GM21825 (cell line): ENCODE data around the gene NUP98.
A peak's percentile ranks its signal among the peaks of the same experiment; 100 is the strongest.

Source experiments
- ATAC-seq: cut with Tn5 transposase; IDR thresholded peaks from one replicate; pipeline ENCODE4 v1.9.1; 2021; ENCODE audit warnings: mild to moderate bottlenecking, moderate library complexity; ENCODE audit not compliant: unreplicated experiment

NUP98 gene

GRCh38 chr11:3797329-3798090, at the start of gene NUP98:
NUP98 (minus strand) TSS chr11:3797554; CDS start chr11:3782117, 15,437 bp downstream.
- peak; percentile 90 for ATAC-seq

GRCh38 chr11:3845670-3846069, 48.3 kb upstream of the NUP98 start:
- no peak for ATAC-seq

DNA sequence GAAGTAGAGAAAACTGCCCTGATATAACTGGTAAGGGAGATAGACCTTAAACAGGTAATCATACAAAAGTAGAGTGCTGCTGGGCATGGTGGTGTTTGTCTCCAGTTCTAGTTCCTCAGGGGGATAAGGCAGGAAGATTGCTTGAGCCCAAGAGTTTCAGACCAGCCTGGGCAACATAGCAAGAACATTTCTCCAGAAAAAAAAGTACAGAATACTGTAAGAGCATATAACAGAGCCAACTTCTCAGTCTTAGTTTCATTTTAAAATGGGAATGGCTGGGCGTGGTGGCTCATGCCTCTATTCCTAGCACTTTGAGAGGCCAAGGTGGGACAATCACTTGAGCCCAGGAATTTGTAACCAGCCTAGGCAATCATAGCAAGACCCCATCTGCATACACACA, 47.9 kb upstream of the NUP98 start:
- no peak for ATAC-seq

DNA sequence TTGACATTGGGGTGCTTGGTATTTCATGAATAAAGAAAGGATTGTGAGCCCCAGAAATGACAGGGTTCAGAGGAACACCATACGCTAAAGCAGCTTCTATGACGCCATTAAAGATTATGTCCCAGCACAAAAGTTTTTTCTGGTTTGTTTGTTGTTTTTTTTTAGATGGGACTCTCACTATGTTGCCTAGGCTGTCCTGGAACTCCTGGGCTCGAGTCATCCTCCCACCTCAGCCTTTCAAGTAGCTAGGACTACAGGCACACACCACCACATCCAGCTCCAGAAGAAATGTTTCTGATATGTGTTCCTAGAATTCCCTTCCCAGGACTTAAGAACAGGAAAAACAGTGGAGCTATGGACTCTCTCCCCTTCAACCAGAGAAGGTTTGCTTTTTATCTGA, 46.0 kb upstream of the NUP98 start:
- ATAC-seq: no peak

- ATAC-seq: peak; percentile 46
Observed at GRCh38 chr11:3841426-3842350, 44.3 kb upstream of the NUP98 start.

DNA sequence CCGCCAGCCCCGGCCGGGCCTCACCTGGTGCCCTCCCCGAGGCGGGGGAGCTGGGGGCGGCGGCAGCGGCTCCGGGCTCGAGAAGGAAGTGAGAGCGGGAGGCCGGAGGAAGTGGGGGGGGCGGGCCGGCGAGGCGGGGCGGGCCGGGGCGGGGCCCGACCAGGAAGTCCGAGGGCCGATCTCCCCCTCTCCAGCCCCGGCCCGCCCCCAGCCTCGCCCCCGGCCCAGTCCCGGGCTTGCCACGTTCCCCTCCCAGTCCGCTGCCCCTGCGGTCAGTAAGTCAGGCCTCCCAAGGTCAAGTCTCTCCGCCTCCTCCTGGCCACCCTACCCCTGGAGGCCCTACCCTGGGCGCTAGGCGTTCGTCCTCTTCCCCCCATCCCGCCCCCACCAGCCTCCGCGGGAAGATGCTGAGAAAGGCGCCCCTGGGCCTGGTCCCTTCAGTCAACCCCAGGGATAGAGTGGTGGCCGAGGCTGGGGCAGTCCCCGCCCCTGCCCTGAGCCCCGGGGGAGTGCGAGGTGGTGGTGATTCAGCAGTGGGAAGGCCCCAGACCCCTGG, 43.6 kb upstream of the NUP98 start, which contains the start of gene RHOG:
RHOG (minus strand) TSS at position 90 of the 556 bp plus-strand sequence. CDS start 12,821 bp downstream, outside the sequence.
- ATAC-seq: peak; percentile 53

DNA sequence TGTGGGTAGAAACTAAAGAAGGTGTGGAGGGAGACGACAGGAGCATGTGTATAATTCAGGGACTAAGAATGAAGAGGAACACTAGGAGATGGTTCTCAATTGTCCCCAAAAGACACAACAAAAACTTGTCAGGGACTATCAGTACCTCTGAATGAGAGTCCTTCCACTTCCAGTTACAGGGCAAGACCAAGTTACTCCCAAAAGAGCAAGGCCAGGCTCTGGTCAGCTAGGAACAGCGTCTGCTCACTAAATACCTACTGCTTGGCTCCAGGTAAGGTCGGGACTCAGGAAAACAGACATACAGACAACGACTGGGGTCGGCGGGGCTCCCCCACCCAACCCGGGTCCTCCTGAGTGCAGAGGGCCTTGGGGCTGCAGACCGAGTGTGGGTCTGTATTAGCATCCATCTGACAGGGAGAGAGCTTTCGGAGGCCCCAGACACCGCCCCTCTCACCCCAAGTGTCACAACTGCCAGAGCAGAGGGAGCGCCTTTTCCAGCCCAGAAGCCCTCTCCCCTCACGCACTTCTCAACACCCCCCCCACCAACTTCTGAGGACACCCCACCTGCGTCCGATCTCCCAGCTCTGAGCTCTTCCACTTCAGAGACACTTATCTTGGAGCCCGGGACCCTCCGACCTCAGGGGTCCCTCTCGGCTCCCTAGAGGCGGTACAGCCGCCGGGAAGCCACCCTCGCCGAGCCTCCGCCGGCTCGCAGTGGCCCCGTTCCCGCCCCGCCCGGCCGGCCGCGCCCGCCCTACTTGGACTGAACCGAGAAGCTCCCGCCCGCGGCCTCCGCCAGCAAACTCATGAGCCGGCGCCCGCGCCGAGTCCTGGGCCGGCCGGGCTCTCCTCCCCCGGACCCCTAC, 42.9 kb upstream of the NUP98 start:
- no peak for ATAC-seq

DNA sequence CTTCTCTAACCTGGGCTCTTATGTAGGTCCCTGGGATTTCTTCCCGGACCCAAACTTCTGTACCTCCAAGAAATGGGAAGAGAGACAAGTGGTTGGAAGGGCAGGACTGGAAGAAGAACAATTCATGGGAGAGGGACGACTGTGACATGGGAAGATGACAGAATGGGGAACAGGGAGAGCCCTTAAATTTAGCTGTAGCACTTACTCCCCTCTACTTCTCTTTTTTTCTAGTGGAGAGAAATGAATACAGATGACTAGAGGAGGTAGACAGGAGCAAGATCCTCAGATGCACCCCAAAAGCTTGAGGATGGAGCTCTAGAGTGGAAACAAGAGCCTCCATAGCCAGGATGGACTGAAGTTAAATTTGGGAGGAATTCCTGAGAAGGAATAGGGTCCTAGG, 41.1 kb upstream of the NUP98 start:
- no peak for ATAC-seq

DNA sequence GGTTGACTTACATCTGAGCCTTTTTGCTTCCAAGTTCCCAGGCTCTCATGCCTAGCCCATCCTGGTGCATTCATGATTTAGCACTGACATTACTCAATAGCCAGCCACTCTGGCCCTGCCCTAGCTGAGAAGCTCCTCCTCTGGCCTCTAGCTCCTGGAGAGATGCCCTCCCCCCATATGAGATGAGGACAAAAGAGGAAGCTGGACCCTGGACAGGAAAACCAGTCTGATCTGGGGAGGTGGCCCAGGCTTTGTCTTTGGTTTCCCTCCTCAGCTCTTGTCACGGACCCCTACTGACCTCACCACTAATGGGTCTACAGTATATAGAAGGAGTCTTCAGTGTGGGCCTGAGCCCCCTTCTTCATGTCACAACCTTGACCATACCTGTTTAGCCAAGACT, 40.4 kb upstream of the NUP98 start:
- ATAC-seq: no peak

- no peak for ATAC-seq
Observed at GRCh38 chr11:3836903-3837302, 39.5 kb upstream of the NUP98 start.

DNA sequence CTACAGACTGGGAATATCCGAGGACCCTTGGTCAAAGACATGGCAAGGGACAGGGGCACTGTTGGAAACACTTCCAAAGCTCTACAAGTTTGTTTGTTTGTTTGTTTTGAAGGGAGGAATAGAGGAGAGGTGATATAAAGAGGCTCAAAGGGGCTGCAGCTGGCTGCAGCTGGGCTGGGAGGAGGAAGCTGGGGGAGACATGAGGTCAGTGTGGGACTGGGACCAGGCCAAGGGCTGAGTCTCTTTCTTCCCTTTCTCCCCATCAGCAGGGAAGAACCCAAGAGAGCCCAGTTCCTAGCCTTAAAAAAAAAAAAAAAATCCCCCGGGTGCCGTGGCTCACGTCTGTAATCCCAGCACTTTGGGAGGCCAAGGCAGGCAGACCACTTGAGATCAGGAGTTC, 38.4 kb upstream of the NUP98 start:
- no peak for ATAC-seq

- no peak for ATAC-seq
Observed at GRCh38 chr11:3834664-3835461, 37.5 kb upstream of the NUP98 start.

DNA sequence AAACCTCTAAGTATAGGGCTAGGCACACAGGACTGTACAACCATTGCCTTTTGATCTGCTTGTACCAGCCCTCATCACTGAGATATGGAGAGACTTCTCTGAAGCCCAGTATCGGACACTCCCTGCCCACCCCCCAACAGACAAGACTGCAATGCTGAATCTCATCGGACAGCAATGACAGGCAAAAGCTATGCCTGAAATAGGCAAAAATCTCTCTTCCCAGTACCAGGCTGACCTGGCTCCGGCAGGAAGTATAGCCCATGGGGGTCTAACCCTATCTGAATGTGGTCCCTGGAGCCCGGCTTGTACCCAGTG, 37.0 kb upstream of the NUP98 start:
- ATAC-seq: no peak

- ATAC-seq: no peak
Observed at GRCh38 chr11:3833449-3833848, 36.1 kb upstream of the NUP98 start.

DNA sequence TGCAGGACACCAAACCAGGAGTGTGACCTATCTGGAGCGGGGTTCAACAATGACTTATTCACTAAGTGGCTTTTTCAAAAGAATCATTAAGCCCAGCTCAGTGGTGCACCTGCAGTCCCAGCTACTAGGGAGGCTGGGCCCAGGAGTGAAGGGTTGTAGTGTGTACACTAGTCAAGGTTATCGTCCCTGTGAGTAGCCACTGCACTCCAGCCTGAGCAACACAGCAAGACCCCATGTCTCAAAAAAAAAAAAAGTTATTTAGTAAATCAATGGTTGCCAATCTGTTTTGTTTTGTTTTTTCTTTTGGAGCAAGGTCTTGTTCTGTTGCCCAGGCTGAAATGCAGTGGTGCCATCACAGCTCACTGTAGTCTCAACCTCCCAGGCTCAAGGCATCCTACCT, 35.5 kb upstream of the NUP98 start:
- ATAC-seq: no peak

DNA sequence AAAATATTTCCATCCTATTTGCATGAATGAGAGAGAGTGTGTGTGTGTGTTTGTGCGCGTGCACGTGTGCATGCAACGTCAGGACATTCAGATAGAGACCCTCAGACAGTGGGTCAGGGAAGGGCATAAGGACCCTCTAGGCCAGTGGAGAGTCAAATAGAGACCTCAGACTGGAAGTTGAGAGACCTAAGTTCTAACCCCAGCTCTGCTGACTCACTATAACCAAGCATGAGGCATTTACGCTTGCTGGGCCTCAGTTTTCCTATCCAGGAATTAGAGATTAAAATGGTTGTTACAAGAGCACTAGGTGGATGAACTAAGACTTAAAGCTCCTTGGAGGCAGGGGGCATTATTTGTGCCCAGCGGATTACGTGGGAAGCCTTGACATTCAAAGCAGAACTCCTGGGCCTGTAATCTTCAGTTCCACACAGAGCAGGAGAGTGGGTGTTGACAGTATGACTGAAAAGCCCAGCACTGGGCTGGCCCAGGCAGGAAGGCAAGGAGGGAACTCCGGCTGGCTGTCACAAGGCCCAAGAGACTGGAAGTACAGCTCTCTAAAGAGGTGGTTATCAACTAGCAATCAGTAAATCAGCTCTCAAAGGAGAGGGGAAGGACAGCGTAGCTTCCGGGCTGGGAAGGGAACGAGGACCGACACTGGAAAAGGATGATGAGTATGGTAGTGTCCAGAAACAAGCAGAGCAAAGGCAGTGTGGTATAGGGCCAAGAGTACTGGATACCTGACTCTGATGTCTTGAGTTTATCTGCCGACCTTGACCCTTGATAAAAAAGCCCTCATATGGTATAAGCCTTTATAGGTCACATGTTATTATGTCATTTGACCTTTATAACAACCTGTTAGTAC, 34.3 kb upstream of the NUP98 start:
- no peak for ATAC-seq

DNA sequence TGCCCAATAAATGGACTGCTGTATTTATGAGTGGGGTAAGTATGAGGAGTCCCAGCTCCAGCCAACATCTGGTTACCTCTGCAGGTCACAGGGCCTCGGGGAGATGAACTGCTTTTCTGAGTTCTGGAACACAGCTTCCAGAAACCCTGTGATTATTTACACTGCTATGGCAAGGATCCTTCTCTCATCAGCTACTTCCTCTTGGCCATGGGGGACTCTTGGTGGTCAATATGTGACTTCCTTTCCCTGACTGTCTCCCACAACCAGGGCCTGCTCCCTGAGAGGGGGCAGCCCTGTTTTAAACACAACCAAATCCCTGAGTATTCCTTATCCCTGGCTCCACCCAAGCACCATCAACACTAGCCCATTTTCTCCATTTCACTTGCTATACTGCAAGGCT, 33.4 kb upstream of the NUP98 start:
- ATAC-seq: no peak

DNA sequence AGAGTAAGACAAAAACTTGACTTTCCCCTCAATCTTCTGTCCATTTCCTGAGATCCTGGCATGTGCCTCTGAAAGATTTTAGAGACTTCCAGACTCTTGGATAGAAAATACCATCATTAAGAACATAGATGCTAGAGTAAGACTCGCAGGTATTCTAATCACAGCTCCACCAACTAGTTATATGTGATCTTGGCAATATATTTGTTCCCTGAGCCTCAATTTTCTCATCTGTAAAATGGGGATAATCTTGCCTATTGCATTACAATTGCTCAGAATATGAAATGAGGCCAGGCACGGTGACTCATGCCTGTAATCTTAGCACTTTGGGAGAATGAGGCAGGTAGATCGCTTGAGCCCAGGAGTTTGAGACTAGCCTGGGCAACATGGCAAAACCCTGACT, 32.7 kb upstream of the NUP98 start:
- no peak for ATAC-seq
